K562 (cell line): ENCODE results near the gene OSBPL10. TPM values are rescaled to one million over a fixed set of nuclear protein-coding genes. Genes with fewer than 3 reads are reported as not detected.

Experiments used
- ATAC-seq: fragments of 200-7000 bp; cut with Tn5 transposase; 3 replicates; pipeline ENCODE4 v1.9.1; 2020; ENCODE audit warnings: moderate library complexity
- BruUV-seq: library from RNA; stranded (reverse); fragments of 400-500 nt; replicated peaks from 2 replicates; lab custom pipeline; 2021; lab: Mats Ljungman, UMichigan
- CTCF ChIA-PET: fragments of 300-600 bp; formaldehyde crosslinking; extraction: SDS; loops from one replicate; lab custom pipeline; 2021; ENCODE audit warnings: low intra/inter-chr PET ratio; lab: Yijun Ruan, JAX
- POLR2A ChIA-PET: fragments of 300-600, 350-650 bp; sonication (Branson Sonifier 250); formaldehyde crosslinking; extraction: SDS; loops from one replicate; lab custom pipeline; 2021; ENCODE audit warnings: antibody characterized with exemption, inconsistent platforms; lab: Yijun Ruan, JAX
- DNase-seq, 4 experiments: peaks; one replicate each; pipeline versions ENCODE4 v3.0.0 to v3.0.0-alpha.2; 2011 to 2018; ENCODE audit warnings: low spot score in 3 of 4, mixed read lengths in 3 of 4; ENCODE audit errors: extremely low read depth in 1 of 4
- FAIRE-seq: peaks from 2 replicates; lab custom pipeline; 2011; peaks lifted over from hg19 to GRCh38; lab: Jason Lieb, UNC
- H2AFZ ChIP-seq: 2 replicates; pipeline ENCODE4 v1.6.0; 2011; ENCODE audit warnings: low read depth, low read length, control low read depth, inconsistent platforms
- H3K27ac ChIP-seq: fragments of 200-600 bp; 3 replicates; pipeline ENCODE4 v1.8.0; 2011; ENCODE audit warnings: low read depth, mild to moderate bottlenecking, control low read depth, inconsistent platforms, low read length, moderate library complexity, mixed read lengths; ENCODE audit errors: extremely low read depth
- H3K27me3 ChIP-seq, 2 experiments: fragments of 300-600 bp in 1 of 2; 2 replicates in 1 of 2; 3 replicates in 1 of 2; pipeline versions ENCODE4 v1.6.0 to v1.8.0; 2011; ENCODE audit warnings: inconsistent platforms in 2 of 2, low read length in 2 of 2, mild to moderate bottlenecking in 1 of 2, mixed read lengths in 1 of 2, moderate library complexity in 1 of 2; ENCODE audit not compliant: control insufficient read depth in 2 of 2, insufficient read depth in 2 of 2
- H3K36me3 ChIP-seq: fragments of 300-600 bp; 3 replicates; pipeline ENCODE4 v1.8.0; 2011; ENCODE audit warnings: mild to moderate bottlenecking, low read length, inconsistent platforms; ENCODE audit not compliant: control insufficient read depth, insufficient read depth
- H3K4me1 ChIP-seq, 2 experiments: fragments of 200-600 bp in 1 of 2; replicated peaks in 1 of 2; 2 replicates in 1 of 2; 3 replicates in 1 of 2; pipeline versions ENCODE4 v1.5.1 to v1.8.0; 2011; ENCODE audit warnings: inconsistent platforms in 2 of 2, low read length in 2 of 2, mild to moderate bottlenecking in 1 of 2, mixed read lengths in 1 of 2, moderate library complexity in 1 of 2; ENCODE audit not compliant: control insufficient read depth in 2 of 2, insufficient read depth in 2 of 2
- H3K4me2 ChIP-seq: 2 replicates; pipeline ENCODE4 v1.6.1; 2011; ENCODE audit warnings: low read length, control low read depth, inconsistent platforms, mixed read lengths; ENCODE audit not compliant: insufficient read depth
- H3K4me3 ChIP-seq: fragments of 200-600 bp; sonication (generic), shearing (Covaris generic); 2 replicates; pipeline ENCODE4 v1.5.1; 2016; ENCODE audit warnings: control low read depth, inconsistent platforms
- H3K79me2 ChIP-seq: fragments of 200-600 bp; 3 replicates; pipeline ENCODE4 v1.8.0; 2011; ENCODE audit warnings: low read length, inconsistent platforms; ENCODE audit not compliant: control insufficient read depth, insufficient read depth
- H3K9ac ChIP-seq, 2 experiments: 2 replicates each; pipeline versions ENCODE4 v1.6.0 to v1.6.1; 2011; ENCODE audit warnings: low read depth in 2 of 2, low read length in 2 of 2, control low read depth in 1 of 2, inconsistent platforms in 1 of 2, mild to moderate bottlenecking in 1 of 2, mixed read lengths in 1 of 2; ENCODE audit not compliant: insufficient read depth in 1 of 2
- H3K9me1 ChIP-seq: one replicate; pipeline ENCODE4 v1.6.0; 2011; ENCODE audit warnings: inconsistent platforms, mild to moderate bottlenecking, low read length, moderate library complexity; ENCODE audit not compliant: control insufficient read depth, insufficient read depth
- H3K9me3 ChIP-seq: replicated peaks from 2 replicates; pipeline ENCODE4 v1.5.1; 2011; ENCODE audit warnings: low read depth, low read length, inconsistent platforms; ENCODE audit not compliant: control insufficient read depth, insufficient read depth
- H4K20me1 ChIP-seq: replicated peaks from 2 replicates; pipeline ENCODE4 v1.6.1; 2011; ENCODE audit warnings: low read length, inconsistent platforms, mixed read lengths; ENCODE audit not compliant: control insufficient read depth, insufficient read depth
- BACH1 ChIP-seq: fragments of 200-800 bp; sonication (Bioruptor generic); IDR thresholded peaks from 2 replicates; pipeline ENCODE4 v1.6.1; 2016; ENCODE audit warnings: missing genetic modification characterization, missing compliant biosample characterization
- HSF4 ChIP-seq: fragments of 250-450 bp; sonication (Bioruptor Pico); IDR thresholded peaks from 2 replicates; pipeline ENCODE4 v2.1.2; 2022; ENCODE audit warnings: mild to moderate bottlenecking, moderate library complexity, borderline replicate concordance
- KDM2B ChIP-seq: fragments of 250-450 bp; sonication (Bioruptor Pico); IDR thresholded peaks from 2 replicates; pipeline ENCODE4 v1.8.0; 2021; ENCODE audit warnings: mild to moderate bottlenecking, moderate library complexity
- MCM2 ChIP-seq: fragments of 450-650 bp; IDR thresholded peaks from 2 replicates; pipeline ENCODE4 v1.6.1; 2017; ENCODE audit warnings: low read depth, mild to moderate bottlenecking
- MEF2A ChIP-seq: IDR thresholded peaks from 2 replicates; pipeline ENCODE4 v1.6.1; 2011; ENCODE audit warnings: low read depth, mild to moderate bottlenecking, low read length, moderate library complexity; ENCODE audit not compliant: control insufficient read depth
- NCOA1 ChIP-seq: fragments of 450-650 bp; IDR thresholded peaks from 2 replicates; pipeline ENCODE4 v1.6.1; 2016; ENCODE audit warnings: low read depth
- PATZ1 ChIP-seq: fragments of 250-450 bp; sonication (Bioruptor Pico); IDR thresholded peaks from 2 replicates; pipeline ENCODE4 v1.5.0; 2020; ENCODE audit warnings: mild to moderate bottlenecking, borderline replicate concordance
- PCBP1 ChIP-seq: fragments of 200-400 bp; formaldehyde crosslinking; IDR thresholded peaks from 2 replicates; pipeline ENCODE4 v1.6.1; 2018; ENCODE audit warnings: mild to moderate bottlenecking, low read depth, low read length; ENCODE audit not compliant: poor library complexity, severe bottlenecking
- RBM39 ChIP-seq: fragments of 200-400 bp; formaldehyde crosslinking; optimal IDR thresholded peaks from 2 replicates; pipeline ENCODE3; 2018; ENCODE audit warnings: low read depth, low read length
- STAT5B ChIP-seq: fragments of 250-450 bp; sonication (Bioruptor Pico); IDR thresholded peaks from 2 replicates; pipeline ENCODE4 v1.8.0; 2021; ENCODE audit warnings: mild to moderate bottlenecking, inconsistent platforms
- TCF7 ChIP-seq: sonication (generic); IDR thresholded peaks from 2 replicates; pipeline ENCODE4 v1.6.1; 2016; ENCODE audit warnings: antibody characterized with exemption, borderline replicate concordance
- TFE3 ChIP-seq: fragments of 450-650 bp; formaldehyde crosslinking; IDR thresholded peaks from 2 replicates; pipeline ENCODE4 v1.4.0; 2020; ENCODE audit warnings: mild to moderate bottlenecking, mixed read lengths
- YY1 ChIP-seq, 3 experiments: IDR thresholded peaks; 2 replicates each; pipeline ENCODE4 v1.6.1; 2011; ENCODE audit warnings: low read length in 2 of 3, mild to moderate bottlenecking in 2 of 3, moderate library complexity in 2 of 3, borderline replicate concordance in 1 of 3, control low read depth in 1 of 3, low read depth in 1 of 3; ENCODE audit not compliant: insufficient read depth in 3 of 3, insufficient replicate concordance in 2 of 3, control insufficient read depth in 1 of 3, insufficient read length in 1 of 3; ENCODE audit errors: extremely low read depth in 1 of 3
- ZFX ChIP-seq: sonication (generic); formaldehyde crosslinking; IDR thresholded peaks from 2 replicates; pipeline ENCODE4 v1.8.0; 2022; ENCODE audit warnings: mild to moderate bottlenecking, missing genetic modification reagents, moderate library complexity
- ZNF140 ChIP-seq: fragments of 250-450 bp; sonication (Bioruptor Pico); IDR thresholded peaks from 2 replicates; pipeline ENCODE4 v1.8.0; 2021; ENCODE audit warnings: moderate library complexity, mild to moderate bottlenecking, inconsistent platforms
- ZNF668 ChIP-seq: fragments of 250-450 bp; sonication (Bioruptor Pico); IDR thresholded peaks from 2 replicates; pipeline ENCODE4 v1.8.0; 2022; ENCODE audit warnings: mild to moderate bottlenecking, inconsistent platforms
- ZNF778 ChIP-seq: fragments of 450-650 bp; formaldehyde crosslinking; IDR thresholded peaks from 2 replicates; pipeline ENCODE4 v1.4.0; 2020; ENCODE audit warnings: mild to moderate bottlenecking, moderate library complexity
- WGBS: fragments of 100-300 bp; shearing (Covaris generic); methylation state at CpG from one replicate; pipeline ENCODE4 v1.1.6; 2016; ENCODE audit warnings: low coverage, mixed read lengths; ENCODE audit not compliant: insufficient coverage; ENCODE audit errors: missing lambda C conversion rate; 5-methylcytosine and 5-hydroxymethylcytosine counted together
- in situ Hi-C: fragments of 300-500 bp; cut with MboI; formaldehyde crosslinking; loops from 4 replicates; pipeline ENCODE4 v1.15.0; 2018; ENCODE audit warnings: inconsistent platforms, mixed read lengths
- intact Hi-C: fragments of 100-400 bp; cut with micrococcal nuclease; formaldehyde crosslinking; loops from 2 replicates; pipeline ENCODE4 v1.14.2; 2022
- polyA plus RNA-seq, 8 experiments: library from polyadenylated mRNA; depleted of rRNA in 4 of 8; stranded (reverse) in 5 of 8; unstranded in 3 of 8; fragments of >200 nt; fragmentation: Nextera tagmentation in 2 of 8; fragmentation: Illumina TruSeq in 1 of 8; extraction: Ambion mirVana in 2 of 8; extraction: Trizol in 1 of 8; gene quantifications; 2 replicates each; pipeline versions ENCODE4 v1.2.1 to v1.2.3, GENCODE V29; 2011 to 2014; ENCODE audit warnings: inconsistent platforms in 1 of 8, missing spikeins in 1 of 8
- total RNA-seq, 7 experiments: library from RNA; depleted of rRNA in 6 of 7; stranded (reverse); fragments of >200 nt in 6 of 7; fragmentation: Illumina TruSeq in 2 of 7; extraction: Trizol in 2 of 7; gene quantifications; 2 replicates each; pipeline versions ENCODE4 v1.2.1 to v1.2.3, GENCODE V29; 2011 to 2021; ENCODE audit warnings: low replicate concordance in 1 of 7

Gene OSBPL10
- total and polyA plus RNA-seq, 9 of the 15 experiments (the other 6 are each of a cell fraction or from before 2014, with no cell fraction given), result 0.03 to 0.19 (median 0.14) TPM; not detected in 2

- no peaks in the 10 kb centered on the region; a peak in 1 of 5 replicates for H3K27me3 ChIP-seq
- H3K27ac ChIP-seq, result no peak overlapping the region
- no peaks in the 10 kb centered on the region for H3K79me2 ChIP-seq
- H3K9me3 ChIP-seq, result no peaks in the 10 kb centered on the region
- ATAC-seq (no peak), DNase-seq (no peak), FAIRE-seq (no peak)
- no peak overlapping the region for H3K4me3 ChIP-seq
- WGBS, result 2% methylated on average over 5 of the region's 5 CpGs
- in situ Hi-C loops (no loop called here), intact Hi-C loops (no loop called here)
- no peak overlapping the region for H3K9ac ChIP-seq
- no peaks in the 10 kb centered on the region for H4K20me1 ChIP-seq
- no peak overlapping the region for H2AFZ ChIP-seq
- no TSS peak for BruUV-seq
- no peaks in the 10 kb centered on the region for H3K4me1 ChIP-seq
- H3K36me3 ChIP-seq, result no peaks in the 10 kb centered on the region
- no peaks in the 10 kb centered on the region for H3K9me1 ChIP-seq
- H3K4me2 ChIP-seq, result no peak overlapping the region
- POLR2A ChIA-PET, result no interaction called here
- CTCF ChIA-PET, result no interaction called here
- TF ChIP-seq MCM2 (no peak), KDM2B (CRISPR knock-in tag) (no peak), ZNF668 (CRISPR knock-in tag) (no peak), NCOA1 (no peak), BACH1 (tag) (no peak), PATZ1 (no peak), RBM39 (no peak), TFE3 (CRISPR knock-in tag) (no peak), HSF4 (no peak), TCF7 (no peak), STAT5B (CRISPR knock-in tag) (no peak), ZNF140 (no peak), YY1 (IDR thresholded peaks at IDR 0.05; ENCODE audit: borderline replicate concordance in 1 of 3, control insufficient read depth in 1 of 3, extremely low read depth in 1 of 3, insufficient read depth in 3 of 3, insufficient read length in 1 of 3, insufficient replicate concordance in 2 of 3, low read depth in 1 of 3, low read length in 2 of 3) (no peak), ZFX (no peak), MEF2A (no peak), PCBP1 (no peak), ZNF778 (CRISPR knock-in tag) (no peak)
Observed at GRCh38 chr3:31918179-31919150, 62.6 kb downstream of the OSBPL10 start.
